Lower leg skin (tissue), 3 donors: ENCODE measurements around the gene TBCEL.

ENCODE experiments used
- POLR2A ChIP-seq, 2 donors: fragments of 450-650 bp; IDR thresholded peaks; one replicate each; pipeline ENCODE4 v1.6.1; 2016 to 2017; ENCODE audit warnings: antibody characterized with exemption in 2 of 2, mild to moderate bottlenecking in 1 of 2, moderate library complexity in 1 of 2
- TF ChIP-seq, protein P1 (sequence below), 3 donors: fragments of 450-650 bp; IDR thresholded peaks; one replicate each; pipeline ENCODE4 v1.5.1; 2016; ENCODE audit warnings: antibody characterized with exemption in 3 of 3, mild to moderate bottlenecking in 3 of 3, moderate library complexity in 2 of 3

DNA sequence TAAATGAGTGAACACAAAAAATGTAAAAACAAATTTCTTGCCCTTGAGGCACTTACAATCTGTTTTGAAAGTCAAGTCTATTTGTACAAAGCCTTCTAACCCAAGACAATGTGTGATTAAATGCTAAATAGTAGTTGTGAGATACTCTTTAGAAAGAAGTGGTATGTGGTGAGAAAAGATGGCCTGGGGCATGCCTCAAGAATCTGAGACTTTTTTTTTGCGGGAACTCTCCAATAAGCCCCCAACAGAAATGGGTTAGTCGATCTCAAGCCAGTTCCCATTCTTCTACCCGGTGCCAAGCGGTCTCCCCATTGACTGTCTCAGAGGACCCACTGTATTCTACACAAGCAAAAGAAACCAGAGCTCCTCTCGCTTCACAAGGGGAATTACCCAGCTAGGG lies 26.9 kb upstream of the TBCEL start:
- TF ChIP-seq, protein P1, sequence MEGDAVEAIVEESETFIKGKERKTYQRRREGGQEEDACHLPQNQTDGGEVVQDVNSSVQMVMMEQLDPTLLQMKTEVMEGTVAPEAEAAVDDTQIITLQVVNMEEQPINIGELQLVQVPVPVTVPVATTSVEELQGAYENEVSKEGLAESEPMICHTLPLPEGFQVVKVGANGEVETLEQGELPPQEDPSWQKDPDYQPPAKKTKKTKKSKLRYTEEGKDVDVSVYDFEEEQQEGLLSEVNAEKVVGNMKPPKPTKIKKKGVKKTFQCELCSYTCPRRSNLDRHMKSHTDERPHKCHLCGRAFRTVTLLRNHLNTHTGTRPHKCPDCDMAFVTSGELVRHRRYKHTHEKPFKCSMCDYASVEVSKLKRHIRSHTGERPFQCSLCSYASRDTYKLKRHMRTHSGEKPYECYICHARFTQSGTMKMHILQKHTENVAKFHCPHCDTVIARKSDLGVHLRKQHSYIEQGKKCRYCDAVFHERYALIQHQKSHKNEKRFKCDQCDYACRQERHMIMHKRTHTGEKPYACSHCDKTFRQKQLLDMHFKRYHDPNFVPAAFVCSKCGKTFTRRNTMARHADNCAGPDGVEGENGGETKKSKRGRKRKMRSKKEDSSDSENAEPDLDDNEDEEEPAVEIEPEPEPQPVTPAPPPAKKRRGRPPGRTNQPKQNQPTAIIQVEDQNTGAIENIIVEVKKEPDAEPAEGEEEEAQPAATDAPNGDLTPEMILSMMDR (IDR thresholded peaks at IDR 0.05) = no peak
- TF ChIP-seq POLR2A (IDR thresholded peaks at IDR 0.05) = no peak
